Spleen (tissue), 7 donors: Measurements from ENCODE around the gene FBN1.

ENCODE experiments used
- POLR2A ChIP-seq, 3 donors: fragments of 450-650 bp; IDR thresholded peaks; one replicate each; pipeline ENCODE4 v1.5.1; 2017; ENCODE audit warnings: antibody characterized with exemption in 3 of 3, mild to moderate bottlenecking in 1 of 3
- POLR2AphosphoS5 ChIP-seq, 3 donors: sonication (generic); formaldehyde crosslinking; IDR thresholded peaks; one replicate each; pipeline ENCODE4 v1.5.1; 2017; ENCODE audit warnings: antibody characterized with exemption in 3 of 3
- TF ChIP-seq, protein P1 (sequence below), 11 experiments: fragments of 200-600 bp in 7 of 11; fragments of 450-650 bp in 4 of 11; sonication (generic) in 4 of 11; IDR thresholded peaks in 8 of 11; conservative IDR thresholded peaks in 3 of 11; 1 replicate in 7 of 11; 2 replicates in 4 of 11; pipeline versions ENCODE4 v1.4.0 to v1.8.0; 2016 to 2021; ENCODE audit warnings: antibody characterized with exemption in 11 of 11, inconsistent platforms in 4 of 11, mild to moderate bottlenecking in 1 of 11
- donor health status: DM: no; HTN: no; CAD: no; lungs with moderate emphysema.
- donor health status: DM: no; HTN: no; CAD: no.
- donor health status: DM: no; HTN: no; CAD: no.

DNA sequence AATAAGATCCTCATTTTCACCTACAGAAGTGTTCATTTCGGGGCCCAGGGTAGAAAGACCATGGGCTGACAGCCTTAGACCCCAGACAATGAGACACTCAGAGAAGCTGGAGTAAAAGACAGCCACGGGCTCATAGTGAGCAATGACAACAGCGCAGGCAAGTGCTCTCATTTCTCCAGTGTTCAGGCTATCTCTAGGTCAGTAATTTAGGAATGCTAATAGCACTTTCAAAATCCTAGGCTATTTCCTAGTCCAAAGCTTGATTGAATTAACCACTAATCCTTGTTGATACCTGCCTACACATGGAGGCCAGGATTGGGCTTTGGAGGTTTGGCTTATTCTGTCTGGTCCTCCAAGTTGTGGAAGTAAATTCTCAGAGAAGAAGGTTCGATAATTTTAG, 44.4 kb downstream of the FBN1 start:
- TF ChIP-seq, protein P1, sequence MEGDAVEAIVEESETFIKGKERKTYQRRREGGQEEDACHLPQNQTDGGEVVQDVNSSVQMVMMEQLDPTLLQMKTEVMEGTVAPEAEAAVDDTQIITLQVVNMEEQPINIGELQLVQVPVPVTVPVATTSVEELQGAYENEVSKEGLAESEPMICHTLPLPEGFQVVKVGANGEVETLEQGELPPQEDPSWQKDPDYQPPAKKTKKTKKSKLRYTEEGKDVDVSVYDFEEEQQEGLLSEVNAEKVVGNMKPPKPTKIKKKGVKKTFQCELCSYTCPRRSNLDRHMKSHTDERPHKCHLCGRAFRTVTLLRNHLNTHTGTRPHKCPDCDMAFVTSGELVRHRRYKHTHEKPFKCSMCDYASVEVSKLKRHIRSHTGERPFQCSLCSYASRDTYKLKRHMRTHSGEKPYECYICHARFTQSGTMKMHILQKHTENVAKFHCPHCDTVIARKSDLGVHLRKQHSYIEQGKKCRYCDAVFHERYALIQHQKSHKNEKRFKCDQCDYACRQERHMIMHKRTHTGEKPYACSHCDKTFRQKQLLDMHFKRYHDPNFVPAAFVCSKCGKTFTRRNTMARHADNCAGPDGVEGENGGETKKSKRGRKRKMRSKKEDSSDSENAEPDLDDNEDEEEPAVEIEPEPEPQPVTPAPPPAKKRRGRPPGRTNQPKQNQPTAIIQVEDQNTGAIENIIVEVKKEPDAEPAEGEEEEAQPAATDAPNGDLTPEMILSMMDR (IDR thresholded peaks at IDR 0.05 in 8 of 11, conservative IDR thresholded peaks at IDR 0.05 in 3 of 11): no peak
- TF ChIP-seq POLR2A (IDR thresholded peaks at IDR 0.05) (no peak), POLR2AphosphoS5 (IDR thresholded peaks at IDR 0.05) (no peak)
